Gastrocnemius medialis (tissue), 4 donors: Measurements from ENCODE around the gene MUC5B. TPM values are rescaled to one million over a fixed set of nuclear protein-coding genes. Genes with fewer than 3 reads are reported as not detected.
"Not testable (repeated sequence)": the region's sequence is repeated elsewhere in the genome, so short reads cannot be mapped to it uniquely, and the experiment has no call there.

Experiments used
- ATAC-seq, 2 donors: fragments of 150-250 bp; one replicate each; pipeline ENCODE4 v1.9.1; 2016
- DNase-seq, 2 donors: peaks; one replicate each; pipeline ENCODE4 v3.0.0-alpha.2; 2019
- H3K27ac ChIP-seq, 4 donors: fragments of 200-600 bp; sonication (generic); 1 replicate in 1 of 4; 2 replicates in 3 of 4; pipeline ENCODE4 v1.5.1; 2016 to 2018; ENCODE audit warnings: mild to moderate bottlenecking in 2 of 4, moderate library complexity in 1 of 4
- H3K27me3 ChIP-seq, 3 donors: fragments of 200-600 bp; sonication (generic) in 2 of 3; 1 replicate in 1 of 3; 2 replicates in 2 of 3; pipeline versions ENCODE4 v1.5.1 to v1.6.0; 2016 to 2019; ENCODE audit warnings: mild to moderate bottlenecking in 1 of 3, moderate library complexity in 1 of 3
- H3K36me3 ChIP-seq, 2 donors: fragments of 200-600 bp; sonication (generic) in 1 of 2; one replicate each; pipeline ENCODE4 v1.5.1; 2017 to 2018
- H3K4me1 ChIP-seq, 2 donors: fragments of 200-600 bp; sonication (generic) in 1 of 2; one replicate each; pipeline ENCODE4 v1.5.1; 2016 to 2017; ENCODE audit warnings: mild to moderate bottlenecking in 2 of 2
- H3K4me3 ChIP-seq, 4 donors: fragments of 200-600 bp; sonication (generic) in 3 of 4; 1 replicate in 1 of 4; 2 replicates in 3 of 4; pipeline ENCODE4 v1.5.1; 2016 to 2019; ENCODE audit warnings: mild to moderate bottlenecking in 2 of 4
- H3K9me3 ChIP-seq, 3 donors: fragments of 200-600 bp; sonication (generic) in 2 of 3; 1 replicate in 1 of 3; 2 replicates in 2 of 3; pipeline ENCODE4 v1.5.1; 2016 to 2019
- POLR2A ChIP-seq, 2 donors: fragments of 450-650 bp; IDR thresholded peaks; one replicate each; pipeline ENCODE4 v1.6.1; 2017; ENCODE audit warnings: antibody characterized with exemption in 2 of 2, mild to moderate bottlenecking in 2 of 2, moderate library complexity in 2 of 2
- in situ Hi-C, 4 donors: fragments of 200-750 bp; cut with MboI; loops; one replicate each; pipeline versions ENCODE4 v1.15.0 to v1.8.0; 2017; ENCODE audit warnings: low sequenced_read_pairs in 4 of 4
- intact Hi-C: fragments of 100-400 bp; cut with DNase I; formaldehyde crosslinking; loops from one replicate; pipeline ENCODE4 v1.15.1; 2023; ENCODE audit warnings: low total_unique reads
- total RNA-seq, 4 donors: library from RNA; depleted of rRNA; stranded (reverse); fragments of >200 nt; gene quantifications; one replicate each; pipeline versions ENCODE4 v1.1.0 to v1.2.3, GENCODE V29; 2016
- TF ChIP-seq, protein P1 (sequence below), 5 experiments: fragments of 450-650 bp in 3 of 5; fragments of 200-600 bp in 2 of 5; sonication (generic) in 2 of 5; IDR thresholded peaks in 4 of 5; conservative IDR thresholded peaks in 1 of 5; 1 replicate in 4 of 5; 2 replicates in 1 of 5; pipeline ENCODE4 v1.5.1; 2016 to 2019; ENCODE audit warnings: antibody characterized with exemption in 5 of 5, mild to moderate bottlenecking in 3 of 5, moderate library complexity in 3 of 5

The MUC5B gene
- total RNA-seq, 4 donors from 2014 or later: 0.17 TPM; not detected in 3

DNA sequence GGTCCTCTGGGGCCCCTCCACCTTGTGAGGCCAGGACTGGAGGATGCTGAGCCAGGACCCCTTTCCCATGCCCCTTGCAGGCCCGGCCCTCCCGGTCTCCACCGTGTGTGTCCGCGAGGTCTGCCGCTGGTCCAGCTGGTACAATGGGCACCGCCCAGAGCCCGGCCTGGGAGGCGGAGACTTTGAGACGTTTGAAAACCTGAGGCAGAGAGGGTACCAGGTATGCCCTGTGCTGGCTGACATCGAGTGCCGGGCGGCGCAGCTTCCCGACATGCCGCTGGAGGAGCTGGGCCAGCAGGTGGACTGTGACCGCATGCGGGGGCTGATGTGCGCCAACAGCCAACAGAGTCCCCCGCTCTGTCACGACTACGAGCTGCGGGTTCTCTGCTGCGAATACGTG is 17.9 kb downstream of the MUC5B start:
- DNase-seq (no peak), ATAC-seq (no peak)
- no peak overlapping the region for H3K27ac ChIP-seq
- H3K9me3 ChIP-seq: no peaks in the 10 kb centered on the region
- no peaks in the 10 kb centered on the region for H3K36me3 ChIP-seq
- intact Hi-C loops (no loop called here), in situ Hi-C loops (no loop called here)
- no peaks in the 10 kb centered on the region for H3K27me3 ChIP-seq
- no peak overlapping the region for H3K4me3 ChIP-seq
- TF ChIP-seq, protein P1, sequence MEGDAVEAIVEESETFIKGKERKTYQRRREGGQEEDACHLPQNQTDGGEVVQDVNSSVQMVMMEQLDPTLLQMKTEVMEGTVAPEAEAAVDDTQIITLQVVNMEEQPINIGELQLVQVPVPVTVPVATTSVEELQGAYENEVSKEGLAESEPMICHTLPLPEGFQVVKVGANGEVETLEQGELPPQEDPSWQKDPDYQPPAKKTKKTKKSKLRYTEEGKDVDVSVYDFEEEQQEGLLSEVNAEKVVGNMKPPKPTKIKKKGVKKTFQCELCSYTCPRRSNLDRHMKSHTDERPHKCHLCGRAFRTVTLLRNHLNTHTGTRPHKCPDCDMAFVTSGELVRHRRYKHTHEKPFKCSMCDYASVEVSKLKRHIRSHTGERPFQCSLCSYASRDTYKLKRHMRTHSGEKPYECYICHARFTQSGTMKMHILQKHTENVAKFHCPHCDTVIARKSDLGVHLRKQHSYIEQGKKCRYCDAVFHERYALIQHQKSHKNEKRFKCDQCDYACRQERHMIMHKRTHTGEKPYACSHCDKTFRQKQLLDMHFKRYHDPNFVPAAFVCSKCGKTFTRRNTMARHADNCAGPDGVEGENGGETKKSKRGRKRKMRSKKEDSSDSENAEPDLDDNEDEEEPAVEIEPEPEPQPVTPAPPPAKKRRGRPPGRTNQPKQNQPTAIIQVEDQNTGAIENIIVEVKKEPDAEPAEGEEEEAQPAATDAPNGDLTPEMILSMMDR (IDR thresholded peaks at IDR 0.05 in 4 of 5, conservative IDR thresholded peaks at IDR 0.05 in 1 of 5): no peak
- no peak for TF ChIP-seq POLR2A (IDR thresholded peaks at IDR 0.05)
- H3K4me1 ChIP-seq: no peaks in the 10 kb centered on the region

DNA sequence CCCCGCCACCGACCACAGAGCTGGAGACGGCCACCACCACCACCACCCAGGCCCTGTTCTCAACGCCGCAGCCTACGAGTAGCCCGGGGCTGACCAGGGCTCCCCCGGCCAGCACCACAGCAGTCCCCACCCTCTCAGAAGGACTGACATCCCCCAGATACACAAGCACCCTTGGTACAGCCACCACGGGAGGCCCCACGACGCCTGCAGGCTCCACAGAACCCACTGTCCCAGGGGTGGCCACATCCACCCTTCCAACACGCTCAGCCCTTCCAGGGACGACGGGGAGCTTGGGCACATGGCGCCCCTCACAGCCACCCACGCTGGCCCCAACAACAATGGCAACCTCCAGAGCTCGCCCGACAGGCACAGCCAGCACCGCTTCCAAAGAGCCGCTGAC is 18.8 kb downstream of the MUC5B start:
- DNase-seq: no peak
- in situ Hi-C loops (no loop called here), intact Hi-C loops (no loop called here)
- H3K4me3 ChIP-seq: no peak overlapping the region
- no peaks in the 10 kb centered on the region for H3K4me1 ChIP-seq
- no peak for ATAC-seq
- no peaks in the 10 kb centered on the region for H3K9me3 ChIP-seq
- TF ChIP-seq, protein P1 (IDR thresholded peaks at IDR 0.05 in 4 of 5, conservative IDR thresholded peaks at IDR 0.05 in 1 of 5): no peak
- no peak overlapping the region for H3K27ac ChIP-seq
- H3K27me3 ChIP-seq: no peaks in the 10 kb centered on the region
- no peaks in the 10 kb centered on the region for H3K36me3 ChIP-seq

- intact Hi-C loops (no loop called here), in situ Hi-C loops (no loop called here)
- TF ChIP-seq, protein P1 (IDR thresholded peaks at IDR 0.05 in 4 of 5, conservative IDR thresholded peaks at IDR 0.05 in 1 of 5): no peak
- TF ChIP-seq POLR2A (IDR thresholded peaks at IDR 0.05): no peak
- no peaks in the 10 kb centered on the region for H3K36me3 ChIP-seq
- H3K27ac ChIP-seq: no peak overlapping the region
- no peaks in the 10 kb centered on the region for H3K9me3 ChIP-seq
- H3K27me3 ChIP-seq: no peaks in the 10 kb centered on the region
- H3K4me3 ChIP-seq: no peak overlapping the region
- no peaks in the 10 kb centered on the region for H3K4me1 ChIP-seq
- no peak for ATAC-seq
- DNase-seq: no peak
Observed at GRCh38 chr11:1242289-1242688, 19.4 kb downstream of the MUC5B start.

DNA sequence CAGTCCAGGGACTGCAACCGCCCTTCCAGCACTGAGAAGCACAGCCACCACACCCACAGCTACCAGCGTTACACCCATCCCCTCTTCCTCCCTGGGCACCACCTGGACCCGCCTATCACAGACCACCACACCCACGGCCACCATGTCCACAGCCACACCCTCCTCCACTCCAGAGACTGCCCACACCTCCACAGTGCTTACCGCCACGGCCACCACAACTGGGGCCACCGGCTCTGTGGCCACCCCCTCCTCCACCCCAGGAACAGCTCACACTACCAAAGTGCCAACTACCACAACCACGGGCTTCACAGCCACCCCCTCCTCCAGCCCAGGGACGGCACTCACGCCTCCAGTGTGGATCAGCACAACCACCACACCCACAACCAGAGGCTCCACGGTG is 19.9 kb downstream of the MUC5B start:
- not testable (repeated sequence) for H3K9me3 ChIP-seq

DNA sequence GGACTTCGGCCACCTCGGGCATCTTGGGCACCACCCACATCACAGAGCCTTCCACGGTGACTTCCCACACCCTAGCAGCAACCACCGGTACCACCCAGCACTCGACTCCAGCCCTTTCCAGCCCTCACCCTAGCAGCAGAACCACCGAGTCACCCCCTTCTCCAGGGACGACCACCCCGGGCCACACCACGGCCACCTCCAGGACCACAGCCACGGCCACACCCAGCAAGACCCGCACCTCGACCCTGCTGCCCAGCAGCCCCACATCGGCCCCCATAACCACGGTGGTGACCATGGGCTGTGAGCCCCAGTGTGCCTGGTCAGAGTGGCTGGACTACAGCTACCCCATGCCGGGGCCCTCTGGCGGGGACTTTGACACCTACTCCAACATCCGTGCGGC is 20.7 kb downstream of the MUC5B start:
- H3K4me1 ChIP-seq, H3K4me3 ChIP-seq, H3K27ac ChIP-seq, H3K36me3 ChIP-seq, H3K27me3 ChIP-seq, DNase-seq, intact Hi-C loops, ATAC-seq, H3K9me3 ChIP-seq, in situ Hi-C loops: not testable (repeated sequence)

More for the DNA sequence above, 19.9 kb downstream of the MUC5B start:
- H3K4me3 ChIP-seq, ATAC-seq, H3K4me1 ChIP-seq, H3K27me3 ChIP-seq, DNase-seq, in situ Hi-C loops, H3K27ac ChIP-seq, H3K36me3 ChIP-seq, intact Hi-C loops: not testable (repeated sequence)

GRCh38 chr11:1244557-1244956 is 21.7 kb downstream of the MUC5B start:
- H3K27me3 ChIP-seq, H3K36me3 ChIP-seq, intact Hi-C loops, H3K4me3 ChIP-seq, H3K9me3 ChIP-seq, ATAC-seq, H3K27ac ChIP-seq, DNase-seq, in situ Hi-C loops, H3K4me1 ChIP-seq: not testable (repeated sequence)

- H3K27ac ChIP-seq, in situ Hi-C loops, H3K4me3 ChIP-seq, H3K36me3 ChIP-seq, ATAC-seq, H3K4me1 ChIP-seq, intact Hi-C loops, H3K9me3 ChIP-seq, H3K27me3 ChIP-seq, DNase-seq: not testable (repeated sequence)
Observed at GRCh38 chr11:1245717-1246116, 22.9 kb downstream of the MUC5B start.

DNA sequence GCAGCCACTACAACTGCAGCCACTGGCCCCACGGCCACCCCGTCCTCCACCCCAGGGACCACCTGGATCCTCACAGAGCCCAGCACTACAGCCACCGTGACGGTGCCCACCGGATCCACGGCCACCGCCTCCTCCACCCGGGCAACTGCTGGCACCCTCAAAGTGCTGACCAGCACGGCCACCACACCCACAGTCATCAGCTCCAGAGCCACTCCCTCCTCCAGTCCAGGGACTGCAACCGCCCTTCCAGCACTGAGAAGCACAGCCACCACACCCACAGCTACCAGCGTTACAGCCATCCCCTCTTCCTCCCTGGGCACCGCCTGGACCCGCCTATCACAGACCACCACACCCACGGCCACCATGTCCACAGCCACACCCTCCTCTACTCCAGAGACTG is 23.4 kb downstream of the MUC5B start:
- H3K4me1 ChIP-seq, H3K9me3 ChIP-seq, ATAC-seq, H3K27ac ChIP-seq, in situ Hi-C loops, DNase-seq, intact Hi-C loops, H3K36me3 ChIP-seq, H3K27me3 ChIP-seq, H3K4me3 ChIP-seq: not testable (repeated sequence)

DNA sequence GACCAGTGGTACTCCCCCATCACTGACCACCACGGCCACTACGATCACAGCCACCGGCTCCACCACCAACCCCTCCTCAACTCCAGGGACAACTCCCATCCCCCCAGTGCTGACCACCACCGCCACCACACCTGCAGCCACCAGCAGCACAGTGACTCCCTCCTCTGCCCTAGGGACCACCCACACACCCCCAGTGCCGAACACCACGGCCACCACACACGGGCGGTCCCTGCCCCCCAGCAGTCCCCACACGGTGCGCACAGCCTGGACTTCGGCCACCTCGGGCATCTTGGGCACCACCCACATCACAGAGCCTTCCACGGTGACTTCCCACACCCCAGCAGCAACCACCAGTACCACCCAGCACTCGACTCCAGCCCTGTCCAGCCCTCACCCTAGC is 24.2 kb downstream of the MUC5B start:
- H3K27me3 ChIP-seq, H3K36me3 ChIP-seq, intact Hi-C loops, H3K27ac ChIP-seq, H3K4me3 ChIP-seq, DNase-seq, in situ Hi-C loops, H3K4me1 ChIP-seq, ATAC-seq, H3K9me3 ChIP-seq: not testable (repeated sequence)

DNA sequence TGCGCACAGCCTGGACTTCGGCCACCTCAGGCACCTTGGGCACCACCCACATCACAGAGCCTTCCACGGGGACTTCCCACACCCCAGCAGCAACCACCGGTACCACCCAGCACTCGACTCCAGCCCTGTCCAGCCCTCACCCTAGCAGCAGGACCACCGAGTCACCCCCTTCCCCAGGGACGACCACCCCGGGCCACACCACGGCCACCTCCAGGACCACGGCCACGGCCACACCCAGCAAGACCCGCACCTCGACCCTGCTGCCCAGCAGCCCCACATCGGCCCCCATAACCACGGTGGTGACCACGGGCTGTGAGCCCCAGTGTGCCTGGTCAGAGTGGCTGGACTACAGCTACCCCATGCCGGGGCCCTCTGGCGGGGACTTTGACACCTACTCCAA is 26.1 kb downstream of the MUC5B start:
- in situ Hi-C loops, H3K27me3 ChIP-seq, H3K9me3 ChIP-seq, H3K4me1 ChIP-seq, DNase-seq, H3K36me3 ChIP-seq, intact Hi-C loops, ATAC-seq, H3K27ac ChIP-seq, H3K4me3 ChIP-seq: not testable (repeated sequence)
